Astrocyte of the cerebellum (primary cell): Measurements from ENCODE around the gene HDAC9.

ENCODE experiments used
- DNase-seq: peaks from one replicate; pipeline ENCODE4 v3.0.0-alpha.2; 2011; ENCODE audit warnings: low read depth
- H3K4me3 ChIP-seq: 2 replicates; pipeline ENCODE4 v1.5.1; 2011; ENCODE audit warnings: mild to moderate bottlenecking, low read depth, low read length, moderate library complexity
- in situ Hi-C: cut with HindIII; loops from 2 replicates; pipeline ENCODE4 v1.10.0; 2017; ENCODE audit warnings: low sequenced_read_pairs
- TF ChIP-seq, protein P1 (sequence below): IDR thresholded peaks from 2 replicates; pipeline ENCODE4 v1.5.1; 2012; ENCODE audit warnings: low read length, low read depth, moderate library complexity, mild to moderate bottlenecking; ENCODE audit errors: missing control alignments

HDAC9 gene

DNA sequence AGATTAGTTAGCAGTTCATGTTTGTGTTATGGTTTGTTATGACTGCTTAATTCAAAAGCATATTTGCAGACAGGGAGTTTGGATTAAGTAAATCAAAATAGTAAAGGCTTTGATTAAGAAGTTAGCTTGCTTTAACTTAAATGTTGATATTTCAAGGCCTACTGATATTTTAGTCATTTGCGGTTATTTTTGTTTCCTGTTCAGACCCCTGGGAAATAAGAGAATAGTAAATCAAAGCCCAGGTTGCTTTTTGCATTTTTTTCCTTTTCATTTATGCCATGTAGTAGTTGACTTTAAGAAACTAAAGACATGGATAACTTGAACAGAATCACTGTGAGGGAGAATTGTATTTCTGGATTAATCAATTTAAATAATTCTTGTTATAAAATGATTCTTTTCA, 77.3 kb downstream of the HDAC9 start:
- in situ Hi-C loops: no loop called here
- H3K4me3 ChIP-seq: no peak overlapping the region
- TF ChIP-seq, protein P1, sequence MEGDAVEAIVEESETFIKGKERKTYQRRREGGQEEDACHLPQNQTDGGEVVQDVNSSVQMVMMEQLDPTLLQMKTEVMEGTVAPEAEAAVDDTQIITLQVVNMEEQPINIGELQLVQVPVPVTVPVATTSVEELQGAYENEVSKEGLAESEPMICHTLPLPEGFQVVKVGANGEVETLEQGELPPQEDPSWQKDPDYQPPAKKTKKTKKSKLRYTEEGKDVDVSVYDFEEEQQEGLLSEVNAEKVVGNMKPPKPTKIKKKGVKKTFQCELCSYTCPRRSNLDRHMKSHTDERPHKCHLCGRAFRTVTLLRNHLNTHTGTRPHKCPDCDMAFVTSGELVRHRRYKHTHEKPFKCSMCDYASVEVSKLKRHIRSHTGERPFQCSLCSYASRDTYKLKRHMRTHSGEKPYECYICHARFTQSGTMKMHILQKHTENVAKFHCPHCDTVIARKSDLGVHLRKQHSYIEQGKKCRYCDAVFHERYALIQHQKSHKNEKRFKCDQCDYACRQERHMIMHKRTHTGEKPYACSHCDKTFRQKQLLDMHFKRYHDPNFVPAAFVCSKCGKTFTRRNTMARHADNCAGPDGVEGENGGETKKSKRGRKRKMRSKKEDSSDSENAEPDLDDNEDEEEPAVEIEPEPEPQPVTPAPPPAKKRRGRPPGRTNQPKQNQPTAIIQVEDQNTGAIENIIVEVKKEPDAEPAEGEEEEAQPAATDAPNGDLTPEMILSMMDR: no peak
- DNase-seq: no peak

DNA sequence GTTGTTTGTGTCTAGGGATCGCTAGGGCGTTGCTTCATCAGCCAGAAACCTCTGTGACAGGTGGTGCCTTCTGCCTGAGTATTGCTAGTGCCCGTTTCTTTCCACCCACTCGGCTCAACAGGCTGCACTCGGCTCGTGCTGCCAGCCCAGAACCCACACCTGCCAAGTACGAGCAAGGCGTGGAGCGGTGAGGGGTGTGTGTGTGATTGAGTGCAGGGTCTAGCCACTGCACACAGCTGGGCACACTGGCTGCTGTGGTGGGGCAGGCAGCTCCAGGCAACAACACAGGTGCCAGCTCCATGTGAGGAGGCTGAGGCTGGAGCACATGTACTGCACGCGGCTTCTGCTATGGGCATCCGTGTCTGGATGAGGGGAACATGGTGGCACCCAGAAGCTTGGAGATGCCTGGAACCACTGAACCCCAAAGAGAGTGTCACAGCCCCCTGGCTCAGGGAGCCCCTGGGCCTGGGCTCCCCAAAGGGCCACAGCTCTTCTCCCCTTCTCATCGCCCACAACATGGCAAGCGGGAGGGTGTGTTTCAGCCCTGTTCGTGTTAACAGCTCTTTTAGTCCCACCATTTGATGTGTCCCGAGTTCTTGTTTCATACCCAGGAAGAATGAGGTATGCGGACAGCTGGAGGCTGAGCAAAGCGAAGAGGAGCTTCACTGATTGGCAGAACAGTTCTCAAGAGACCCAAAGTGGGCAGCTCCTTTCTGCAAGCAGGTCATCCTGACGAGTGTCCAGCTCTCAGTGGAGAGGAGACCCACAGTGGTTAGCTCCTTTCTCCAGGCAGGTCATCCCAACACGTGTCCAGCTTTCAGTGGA, 78.1 kb downstream of the HDAC9 start:
- in situ Hi-C loops: no loop called here
- no peak for DNase-seq
- TF ChIP-seq, protein P1: no peak
- H3K4me3 ChIP-seq: no peak overlapping the region

DNA sequence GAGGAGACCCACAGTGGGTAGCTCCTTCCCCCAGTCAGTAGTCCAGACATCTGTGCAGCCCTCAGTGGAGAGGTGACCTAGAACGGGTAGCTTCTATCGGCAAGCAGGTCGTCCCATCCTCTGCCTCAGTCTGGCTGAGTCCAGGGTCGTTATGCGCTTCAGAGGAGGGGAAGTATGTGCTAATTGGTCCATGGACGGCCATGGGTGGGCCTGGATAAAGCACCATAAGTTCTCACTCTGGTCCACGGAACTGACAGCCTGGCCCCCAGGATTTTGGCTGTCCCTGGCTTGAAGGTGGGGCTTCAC, 78.6 kb downstream of the HDAC9 start:
- no peak for DNase-seq
- no peak overlapping the region for H3K4me3 ChIP-seq
- in situ Hi-C loops: no loop called here
- TF ChIP-seq, protein P1: no peak

DNA sequence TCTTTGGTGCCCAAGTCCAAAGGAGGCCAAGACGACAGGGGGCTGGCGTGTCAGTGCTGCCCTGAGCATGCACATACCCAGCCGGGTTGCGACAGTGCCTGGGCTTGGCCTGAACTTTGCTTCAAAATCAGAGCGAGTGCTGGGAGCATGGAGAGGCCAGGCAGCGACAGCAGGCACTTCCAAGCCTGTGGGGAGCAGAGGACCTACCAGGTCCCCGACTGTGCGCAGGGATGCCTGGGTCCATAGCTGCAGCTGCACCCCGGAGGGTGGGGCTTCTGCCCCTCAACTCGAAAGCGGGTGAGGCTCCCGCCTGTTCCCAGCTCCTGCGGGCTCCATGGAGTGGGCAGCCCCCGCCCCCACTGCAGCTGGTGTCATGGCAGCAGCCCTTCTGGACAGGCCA, 79.1 kb downstream of the HDAC9 start:
- in situ Hi-C loops: loop anchor here (25.0 kb wide), 1 partner anchor 538 kb away; the partner anchor contains the start of gene TWIST1
- no peak for DNase-seq
- no peak overlapping the region for H3K4me3 ChIP-seq
- TF ChIP-seq, protein P1: no peak

DNA sequence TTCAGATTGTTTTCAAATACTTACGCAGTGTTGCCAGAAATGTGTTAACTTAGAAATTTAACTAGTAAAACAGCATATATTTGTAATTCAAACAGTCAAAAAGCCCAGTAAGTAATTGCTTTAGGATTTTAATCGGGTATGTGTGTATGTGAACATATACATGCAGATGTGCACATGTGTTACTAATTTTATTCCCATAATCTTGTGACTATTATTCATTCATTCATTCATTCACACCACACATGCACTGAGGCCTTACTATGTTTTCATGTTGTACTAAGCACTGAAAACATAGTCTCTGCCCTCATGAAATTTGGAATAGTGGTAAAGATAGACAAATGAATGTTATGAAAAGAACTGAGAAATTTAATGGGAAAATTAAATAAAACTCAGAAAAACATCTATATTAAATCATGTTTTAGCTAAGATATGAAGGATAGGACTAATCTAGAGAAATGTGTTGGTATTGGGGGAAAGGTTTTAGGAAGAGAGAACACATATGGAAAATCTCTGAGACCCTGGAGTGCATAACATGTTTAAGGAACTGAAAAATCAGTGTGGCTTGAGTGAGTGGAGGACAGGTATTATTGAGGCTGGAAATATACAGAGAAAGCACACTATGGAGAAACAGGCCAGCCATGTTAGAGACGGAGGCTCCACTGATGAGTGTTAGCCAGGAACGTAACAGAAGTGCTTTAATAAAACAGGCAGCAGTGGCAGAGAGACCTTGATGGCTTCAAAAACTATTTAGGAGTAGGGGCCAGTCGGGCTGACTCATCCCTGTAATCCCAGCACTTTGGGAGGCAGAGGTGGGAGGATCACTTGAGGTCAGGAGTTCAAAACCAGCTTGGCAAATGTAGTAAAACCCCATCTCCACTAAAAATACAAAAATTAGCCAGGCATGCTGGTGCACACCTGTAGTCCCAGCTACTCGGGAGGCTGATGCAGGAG, 80.3 kb downstream of the HDAC9 start:
- in situ Hi-C loops: loop anchor here (25.0 kb wide), 1 partner anchor 536 kb away; the partner anchor contains the start of gene TWIST1
- TF ChIP-seq, protein P1: no peak
- DNase-seq: no peak
- no peak overlapping the region for H3K4me3 ChIP-seq

DNA sequence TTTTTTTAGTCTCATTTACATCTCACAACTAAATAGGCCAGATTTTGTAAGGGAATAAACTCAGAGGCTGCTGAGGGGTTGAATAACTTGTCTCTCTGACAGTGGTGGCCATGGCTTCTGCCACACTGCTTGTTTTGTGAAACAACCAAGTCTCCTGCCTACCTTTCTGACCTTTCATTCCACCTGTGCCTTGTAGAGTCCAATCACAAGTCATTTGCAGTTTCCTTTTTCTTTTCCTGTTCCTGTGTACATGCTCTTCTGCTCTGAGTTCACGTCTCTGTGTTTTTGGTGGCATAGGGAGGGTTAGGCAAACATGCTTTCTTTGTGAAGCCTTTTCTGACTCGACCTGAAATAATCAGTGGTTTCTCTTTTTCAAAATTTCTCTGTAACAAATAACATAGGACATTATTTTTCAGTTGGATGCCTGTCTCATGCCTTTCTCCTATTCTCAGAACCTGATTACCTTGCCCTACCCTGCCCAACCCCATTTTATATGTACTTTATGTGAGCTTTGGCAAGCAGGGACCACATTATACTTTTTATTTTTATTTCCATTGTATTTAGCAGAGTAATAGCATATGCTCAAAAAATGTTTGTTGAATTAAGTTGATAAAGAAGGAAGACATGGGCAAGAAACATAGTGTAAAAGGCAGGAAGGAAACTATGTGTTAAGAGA, 81.7 kb downstream of the HDAC9 start:
- TF ChIP-seq, protein P1: no peak
- H3K4me3 ChIP-seq: no peak overlapping the region
- in situ Hi-C loops: loop anchor here (25.0 kb wide), 1 partner anchor 535 kb away; the partner anchor contains the start of gene TWIST1
- no peak for DNase-seq
